Regular cardiac myocyte (primary cell): ENCODE measurements around the gene PALM. TPM values are rescaled to one million over a fixed set of nuclear protein-coding genes. Genes with fewer than 3 reads are reported as not detected.

Source experiments
- total RNA-seq: library from RNA; depleted of rRNA; stranded (reverse); fragments of >200 nt; gene quantifications from 2 replicates; pipeline ENCODE4 v1.2.3, GENCODE V29; 2014

Gene PALM
- total RNA-seq = 3.8 and 13.8 TPM in 2 replicates

GRCh38 chr19:708154-709143 lies at the start of gene PALM:
Gene PALM (plus strand): TSS chr19:708935. CDS start chr19:709147, 212 bp downstream.

GRCh38 chr19:662962-663681 lies 45.6 kb upstream of the PALM start, which contains the start of gene RNF126:
Gene RNF126 (minus strand): TSS chr19:663214. CDS start chr19:663121, 93 bp downstream.

GRCh38 chr19:676339-677105 lies 32.2 kb upstream of the PALM start, which contains the start of gene FSTL3:
Gene FSTL3 (plus strand): TSS chr19:676392. CDS start chr19:676424, 32 bp downstream.

GRCh38 chr19:695352-695949 lies 13.3 kb upstream of the PALM start, which contains the start of gene PRSS57:
Gene PRSS57 (minus strand): TSS chr19:695452. CDS start chr19:695430, 22 bp downstream.

GRCh38 chr19:750640-751423 lies 42.1 kb downstream of the PALM start, which contains the start of gene MISP:
Gene MISP (plus strand): TSS chr19:751112. CDS start chr19:756947, 5,835 bp downstream.

GRCh38 chr19:796692-797527 lies 88.2 kb downstream of the PALM start, which contains the start of gene PTBP1:
Gene PTBP1 (plus strand): TSS chr19:797452. CDS start chr19:797498, 46 bp downstream.

Other genes with a start within 250 kb of the PALM start
- 1.4 TPM in 1 of 2 replicates, not detected in the other for gene SHC2, start 247.9 kb upstream of the PALM start, total RNA-seq
- gene MADCAM1, start 212.4 kb upstream of the PALM start, total RNA-seq = under 0.01 TPM in 1 of 2 replicates, not detected in the other
- gene TPGS1, start 201.4 kb upstream of the PALM start, total RNA-seq = 29.3 and 31.3 TPM in 2 replicates
- 51.3 and 78.8 TPM in 2 replicates for gene CDC34, start 177.2 kb upstream of the PALM start, total RNA-seq
- gene GZMM, start 164.9 kb upstream of the PALM start, total RNA-seq = 0.28 TPM in 1 of 2 replicates, not detected in the other
- 181 and 379 TPM in 2 replicates for gene BSG, start 136.3 kb upstream of the PALM start, total RNA-seq
- 1.1 and 1.2 TPM in 2 replicates for gene HCN2, start 119.1 kb upstream of the PALM start, total RNA-seq
- 23.7 and 32.0 TPM in 2 replicates for gene POLRMT, start 75.4 kb upstream of the PALM start, total RNA-seq
- not detected in 2 replicates for gene FGF22, start 69.1 kb upstream of the PALM start, total RNA-seq
- 22.0 and 32.0 TPM in 2 replicates for gene RNF126, start 45.7 kb upstream of the PALM start, total RNA-seq
- gene FSTL3, start 32.5 kb upstream of the PALM start, total RNA-seq = 52.0 and 68.5 TPM in 2 replicates
- gene PRSS57, start 13.5 kb upstream of the PALM start, total RNA-seq = not detected in 2 replicates
- 0.19 and 0.85 TPM in 2 replicates for gene MISP, start 42.2 kb downstream of the PALM start, total RNA-seq
- gene PTBP1, start 88.5 kb downstream of the PALM start, total RNA-seq = 56.9 and 163 TPM in 2 replicates
- gene PLPPR3, start 113.0 kb downstream of the PALM start, total RNA-seq = 0.56 TPM in 1 of 2 replicates, not detected in the other
- gene AZU1, start 118.9 kb downstream of the PALM start, total RNA-seq = not detected in 2 replicates
- not detected in 2 replicates for gene PRTN3, start 132.1 kb downstream of the PALM start, total RNA-seq
- not detected in 2 replicates for gene ELANE, start 143.4 kb downstream of the PALM start, total RNA-seq
- 0.38 and 4.5 TPM in 2 replicates for gene CFD, start 150.7 kb downstream of the PALM start, total RNA-seq
- gene MED16, start 184.3 kb downstream of the PALM start, total RNA-seq = 19.2 and 21.3 TPM in 2 replicates
- gene RNU6-9, start 184.5 kb downstream of the PALM start, total RNA-seq = not detected in 2 replicates
- 18.3 and 18.4 TPM in 2 replicates for gene R3HDM4, start 204.3 kb downstream of the PALM start, total RNA-seq
- gene KISS1R, start 208.4 kb downstream of the PALM start, total RNA-seq = 0.28 TPM in 1 of 2 replicates, not detected in the other
- gene ARID3A, start 217.1 kb downstream of the PALM start, total RNA-seq = 12.7 and 15.1 TPM in 2 replicates